Activated CD4-positive, alpha-beta T cell treated with anti-CD3 and anti-CD28 coated beads, Interleukin-2, amount 50 U/mL, for 4 hours (primary cell): Measurements from ENCODE around the gene TRAP1.
"Not testable (repeated sequence)": the region's sequence is repeated elsewhere in the genome, so short reads cannot be mapped to it uniquely, and the experiment has no call there.

Experiments used
- DNase-seq, 2 experiments: peaks; one replicate each; pipeline ENCODE4 v3.0.0-alpha.2; 2020

Gene TRAP1

GRCh38 chr16:3670711-3671110 lies 46.6 kb downstream of the TRAP1 start:
- DNase-seq = no peak

GRCh38 chr16:3669082-3669481 lies 48.2 kb downstream of the TRAP1 start:
- no peak for DNase-seq

GRCh38 chr16:3668626-3669025 lies 48.7 kb downstream of the TRAP1 start:
- no peak for DNase-seq

GRCh38 chr16:3665508-3665907 lies 51.8 kb downstream of the TRAP1 start:
- peak in 1 of 2 experiments; percentile 23 for DNase-seq

GRCh38 chr16:3664187-3664896 lies 53.0 kb downstream of the TRAP1 start:
- no peak for DNase-seq

- no peak for DNase-seq
These were observed 54.7 kb downstream of the TRAP1 start for GRCh38 chr16:3662601-3663000.

- no peak for DNase-seq
These were observed 55.4 kb downstream of the TRAP1 start for GRCh38 chr16:3661922-3662321.

GRCh38 chr16:3661311-3661710 lies 56.0 kb downstream of the TRAP1 start:
- DNase-seq = no peak

- DNase-seq = no peak
These were observed 58.1 kb downstream of the TRAP1 start for GRCh38 chr16:3659251-3659650.

- peak; percentile 30 to 35 for DNase-seq
These were observed 60.5 kb downstream of the TRAP1 start for GRCh38 chr16:3656491-3657468.

- not testable (repeated sequence) for DNase-seq
These were observed 61.2 kb downstream of the TRAP1 start for GRCh38 chr16:3656160-3656490.

- DNase-seq = no peak
These were observed 61.7 kb downstream of the TRAP1 start for GRCh38 chr16:3655396-3656159.

- no peak for DNase-seq
These were observed 62.3 kb downstream of the TRAP1 start for GRCh38 chr16:3655030-3655395.

GRCh38 chr16:3654249-3654991 lies 62.9 kb downstream of the TRAP1 start, which contains the start of gene DNASE1:
DNASE1 (plus strand) TSS chr16:3654691; CDS start chr16:3655374, 683 bp downstream.
- peak; percentile 30 to 42 for DNase-seq

- no peak for DNase-seq
These were observed 64.7 kb downstream of the TRAP1 start for GRCh38 chr16:3652373-3653195.

- DNase-seq = no peak
These were observed 65.6 kb downstream of the TRAP1 start for GRCh38 chr16:3651461-3652372.

GRCh38 chr16:3650631-3651265 lies 66.6 kb downstream of the TRAP1 start:
- no peak for DNase-seq

GRCh38 chr16:3646348-3646920 lies 70.9 kb downstream of the TRAP1 start:
- no peak for DNase-seq

- DNase-seq = no peak
These were observed 71.6 kb downstream of the TRAP1 start for GRCh38 chr16:3645504-3646347.
